ENCODE results near the gene MAST4. TPM values are rescaled to one million over a fixed set of nuclear protein-coding genes. Genes with fewer than 3 reads are reported as not detected.

Gene MAST4
- total RNA-seq, 4 donors from 2014 or later, result 19.5 to 44.1 (median 24.1) TPM

DNA sequence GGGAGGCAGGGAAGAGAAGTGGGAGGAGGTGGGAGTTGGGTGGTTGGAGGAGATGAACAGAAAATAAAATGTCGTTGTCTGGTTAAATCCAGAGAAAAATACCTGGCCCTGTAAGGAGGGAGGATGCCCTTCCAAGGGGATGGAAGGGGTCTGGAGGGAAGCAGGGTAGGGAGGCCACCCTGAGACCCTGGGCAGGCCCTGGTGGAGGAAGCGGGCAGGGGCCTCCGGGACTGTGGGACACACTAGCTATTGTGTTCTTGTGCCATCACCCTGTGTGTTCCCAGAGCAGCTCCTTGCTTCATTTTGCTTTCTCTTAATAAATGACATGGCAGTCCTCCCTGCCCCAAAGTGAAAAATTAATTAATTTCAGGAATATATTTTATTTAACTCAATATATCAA, 612.2 kb downstream of the MAST4 start:
- no peaks in the 10 kb centered on the region for H3K27me3 ChIP-seq
- H3K27ac ChIP-seq, result no peak overlapping the region
- no peak overlapping the region for H3K4me3 ChIP-seq
- WGBS, 2 donors, result 91 to 95% methylated on average over 3 of the region's 3 CpGs
- no peak for DNase-seq (ENCODE audit: low spot score in 2 of 2)
- H3K9me3 ChIP-seq, result no peaks in the 10 kb centered on the region
- H3K36me3 ChIP-seq, result no peaks in the 10 kb centered on the region
- no peak for TF ChIP-seq EP300 (IDR thresholded peaks at IDR 0.05)
- TF ChIP-seq, protein P1, sequence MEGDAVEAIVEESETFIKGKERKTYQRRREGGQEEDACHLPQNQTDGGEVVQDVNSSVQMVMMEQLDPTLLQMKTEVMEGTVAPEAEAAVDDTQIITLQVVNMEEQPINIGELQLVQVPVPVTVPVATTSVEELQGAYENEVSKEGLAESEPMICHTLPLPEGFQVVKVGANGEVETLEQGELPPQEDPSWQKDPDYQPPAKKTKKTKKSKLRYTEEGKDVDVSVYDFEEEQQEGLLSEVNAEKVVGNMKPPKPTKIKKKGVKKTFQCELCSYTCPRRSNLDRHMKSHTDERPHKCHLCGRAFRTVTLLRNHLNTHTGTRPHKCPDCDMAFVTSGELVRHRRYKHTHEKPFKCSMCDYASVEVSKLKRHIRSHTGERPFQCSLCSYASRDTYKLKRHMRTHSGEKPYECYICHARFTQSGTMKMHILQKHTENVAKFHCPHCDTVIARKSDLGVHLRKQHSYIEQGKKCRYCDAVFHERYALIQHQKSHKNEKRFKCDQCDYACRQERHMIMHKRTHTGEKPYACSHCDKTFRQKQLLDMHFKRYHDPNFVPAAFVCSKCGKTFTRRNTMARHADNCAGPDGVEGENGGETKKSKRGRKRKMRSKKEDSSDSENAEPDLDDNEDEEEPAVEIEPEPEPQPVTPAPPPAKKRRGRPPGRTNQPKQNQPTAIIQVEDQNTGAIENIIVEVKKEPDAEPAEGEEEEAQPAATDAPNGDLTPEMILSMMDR (IDR thresholded peaks at IDR 0.05), result no peak
- peaks cover 0 to 10% (median 1%) of the 10 kb centered on the region in 4 donors for H3K4me1 ChIP-seq

DNA sequence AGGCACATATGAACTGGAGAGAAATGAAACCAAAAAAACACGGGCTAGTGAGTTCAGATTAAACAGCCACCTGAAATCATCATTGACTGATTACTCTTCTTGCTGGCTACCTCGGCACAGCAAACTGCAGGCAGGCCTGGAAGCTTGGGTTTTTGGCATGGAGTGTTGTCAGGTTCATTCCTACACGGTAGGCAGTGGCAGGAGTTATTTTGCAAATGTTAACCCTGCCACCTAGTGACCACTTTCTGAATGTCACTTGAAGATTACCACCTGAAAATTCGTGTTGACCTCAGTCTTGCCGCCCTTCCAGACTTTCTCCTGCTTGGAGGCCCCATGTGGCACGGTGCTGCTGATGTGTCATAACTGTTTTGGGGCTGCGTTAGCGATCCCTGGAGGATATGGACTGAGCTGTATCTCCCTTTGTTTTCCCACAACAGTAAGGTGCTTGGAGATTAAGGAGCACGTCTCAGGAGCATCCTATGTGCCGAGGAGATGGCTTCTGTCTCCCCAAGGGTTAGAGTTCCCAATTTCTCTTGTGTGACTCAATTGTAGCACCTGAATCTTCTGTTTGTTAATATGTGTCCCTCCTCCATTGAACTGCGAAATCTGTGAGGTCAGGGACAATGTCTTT, 613.1 kb downstream of the MAST4 start:
- no peak overlapping the region for H3K27ac ChIP-seq
- 23 to 24% methylated on average over 11 of the region's 11 CpGs for WGBS, 2 donors
- no peaks in the 10 kb centered on the region for H3K27me3 ChIP-seq
- no peaks in the 10 kb centered on the region for H3K36me3 ChIP-seq
- TF ChIP-seq POLR2A (IDR thresholded peaks at IDR 0.05) (no peak), EP300 (IDR thresholded peaks at IDR 0.05) (no peak)
- TF ChIP-seq, protein P1 (IDR thresholded peaks at IDR 0.05), result peak; percentile 66 to 89 (median 74)
- H3K9me3 ChIP-seq, result no peaks in the 10 kb centered on the region
- peaks cover 0 to 10% (median 1%) of the 10 kb centered on the region in 4 donors for H3K4me1 ChIP-seq
- DNase-seq (ENCODE audit: low spot score in 2 of 2), result peak in 1 of 2 donors; percentile 94
- no peak overlapping the region for H3K4me3 ChIP-seq

DNA sequence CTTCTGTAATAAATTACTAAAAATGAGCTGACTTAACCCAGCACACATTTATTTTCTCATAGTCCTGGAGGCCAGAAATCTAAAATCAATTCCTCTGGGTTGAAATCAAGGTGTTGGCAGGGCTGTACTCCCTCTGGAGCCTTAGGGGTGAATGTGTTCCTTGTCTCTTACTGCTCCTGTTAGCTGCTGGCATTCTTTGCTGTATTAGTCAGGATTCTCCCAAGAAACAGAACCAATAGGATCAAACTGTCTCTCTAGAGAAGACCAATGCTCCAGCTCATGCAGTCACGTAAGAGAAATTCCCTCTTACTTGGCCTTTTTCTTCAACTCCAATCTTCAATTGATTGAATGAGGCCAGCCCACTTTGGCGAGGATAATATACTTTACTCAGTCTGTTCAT, 615.7 kb downstream of the MAST4 start:
- 67 to 79% methylated on average over 2 of the region's 2 CpGs for WGBS, 2 donors
- TF ChIP-seq, protein P1 (IDR thresholded peaks at IDR 0.05), result no peak
- no peak for TF ChIP-seq POLR2A (IDR thresholded peaks at IDR 0.05)
- no peak for TF ChIP-seq EP300 (IDR thresholded peaks at IDR 0.05)
- Histone ChIP-seq H3K4me3 (no peak overlapping the region), H3K27me3 (no peaks in the 10 kb centered on the region), H3K27ac (no peak overlapping the region), H3K36me3 (no peaks in the 10 kb centered on the region), H3K4me1 (peaks cover 0 to 25% (median 15%) of the 10 kb centered on the region in 4 donors), H3K9me3 (no peaks in the 10 kb centered on the region)
- DNase-seq (ENCODE audit: low spot score in 2 of 2), result no peak

DNA sequence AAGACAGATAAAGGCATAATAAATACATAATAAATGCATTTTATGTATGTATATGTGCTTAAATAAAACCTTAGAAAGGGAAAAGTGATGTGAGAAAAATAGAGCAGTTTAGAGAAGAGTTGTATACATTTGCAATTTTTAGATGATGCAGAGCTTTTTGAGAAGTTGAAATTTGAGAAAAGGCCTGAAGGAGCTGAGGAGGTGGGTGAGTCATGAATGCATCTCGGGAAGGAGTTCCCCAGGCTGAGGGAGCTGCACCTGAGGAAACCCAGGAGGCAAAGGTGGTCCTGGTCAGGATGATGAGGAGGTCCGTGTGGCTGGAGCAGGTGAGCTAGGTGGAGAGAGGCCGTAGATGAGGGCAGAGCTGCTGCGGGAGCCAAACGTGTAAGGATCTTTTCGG, 617.8 kb downstream of the MAST4 start:
- no peaks in the 10 kb centered on the region for H3K36me3 ChIP-seq

More for the DNA sequence above, 617.8 kb downstream of the MAST4 start:
- no peak for TF ChIP-seq POLR2A (IDR thresholded peaks at IDR 0.05)
- TF ChIP-seq, protein P1 (IDR thresholded peaks at IDR 0.05), result no peak
- no peak for DNase-seq (ENCODE audit: low spot score in 2 of 2)
- H3K4me3 ChIP-seq, result no peak overlapping the region
- no peak overlapping the region for H3K27ac ChIP-seq
- H3K27me3 ChIP-seq, result no peaks in the 10 kb centered on the region
- peaks cover 0 to 26% (median 16%) of the 10 kb centered on the region in 4 donors for H3K4me1 ChIP-seq
- 84 to 91% methylated on average over 6 of the region's 6 CpGs for WGBS, 2 donors
- no peaks in the 10 kb centered on the region for H3K9me3 ChIP-seq

All from tibial nerve (tissue), 4 donors.